ENCODE results near the gene ACVR1B. TPM values are rescaled to one million over a fixed set of nuclear protein-coding genes. Genes with fewer than 3 reads are reported as not detected.

ACVR1B gene
- total RNA-seq, 1 experiment from 2014 or later: 13.4 TPM

- no peaks in the 10 kb centered on the region for H3K36me3 ChIP-seq (ENCODE audit: low read depth)
- no peak overlapping the region for H3K27ac ChIP-seq
- intact Hi-C loops (cut with micrococcal nuclease; ENCODE audit: unreplicated experiment): loop anchor here (1.0 to 5.0 kb wide), 3 partner anchors 19 to 1946 kb away; no protein-coding TSS in a partner anchor
- no peaks in the 10 kb centered on the region for H3K79me2 ChIP-seq (ENCODE audit: low read depth)
- H3K4me3 ChIP-seq: peak overlapping the region; percentile 71
- BruUV-seq (replicated peaks): no TSS peak
- no peak for TF ChIP-seq CTCF (conservative IDR thresholded peaks at IDR 0.05)
- no peak for TF ChIP-seq EZH2 (IDR thresholded peaks at IDR 0.05; ENCODE audit: low read depth)
- H3K4me2 ChIP-seq: peak overlapping the region; percentile 85
- no peaks in the 10 kb centered on the region for H3K9me3 ChIP-seq (ENCODE audit: insufficient read depth, low read depth)
- H3F3A ChIP-seq (ENCODE audit: insufficient read depth, low read depth): peaks cover 16% of the 10 kb centered on the region; the same call in 1 of the 2 replicates
- peaks cover 4% of the 10 kb centered on the region; the same call in 1 of the 2 replicates for H3K27me3 ChIP-seq (ENCODE audit: insufficient read depth, low read depth)
- peak overlapping the region; percentile 82 for H2AFZ ChIP-seq
- no peaks in the 10 kb centered on the region for H4K20me1 ChIP-seq (ENCODE audit: insufficient read depth)
- no peaks in the 10 kb centered on the region for H3K9me2 ChIP-seq (ENCODE audit: insufficient read depth)
- ChIA-PET POLR2A (ENCODE audit: unreplicated experiment) (interaction anchor here (0.7 to 0.9 kb wide), 3 partner anchors 28 to 124 kb away, joined by 3 to 7 read pairs (median 4); no protein-coding TSS in a partner anchor), CTCF (interaction anchor here (0.5 to 1.9 kb wide), 9 partner anchors 9 to 1428 kb away, joined by 3 to 25 read pairs (median 4); partner anchors contain the start of gene NR4A1)
- 0 out of 2 replicates have a peak, but pooled peaks cover 6% of the 10 kb centered on the region for H3K4me1 ChIP-seq (replicated peaks; ENCODE audit: insufficient read depth)
- peak in 1 of 2 experiments; percentile 55 for DNase-seq
Measured at GRCh38 chr12:52022841-52023181, 71.3 kb downstream of the ACVR1B start.

- Histone ChIP-seq H4K20me1 (ENCODE audit: insufficient read depth) (no peaks in the 10 kb centered on the region), H3K27me3 (ENCODE audit: insufficient read depth, low read depth) (peaks cover 4% of the 10 kb centered on the region; the same call in 1 of the 2 replicates), H2AFZ (peak overlapping the region; percentile 82), H3K36me3 (ENCODE audit: low read depth) (no peaks in the 10 kb centered on the region), H3K79me2 (ENCODE audit: low read depth) (no peaks in the 10 kb centered on the region), H3K4me3 (peak overlapping the region; percentile 71), H3K9me2 (ENCODE audit: insufficient read depth) (no peaks in the 10 kb centered on the region), H3K9me3 (ENCODE audit: insufficient read depth, low read depth) (no peaks in the 10 kb centered on the region), H3K27ac (no peak overlapping the region), H3F3A (ENCODE audit: insufficient read depth, low read depth) (peaks cover 16% of the 10 kb centered on the region; the same call in 1 of the 2 replicates), H3K4me2 (peak overlapping the region; percentile 85), H3K4me1 (replicated peaks; ENCODE audit: insufficient read depth) (0 out of 2 replicates have a peak, but pooled peaks cover 6% of the 10 kb centered on the region)
- TF ChIP-seq EZH2 (IDR thresholded peaks at IDR 0.05; ENCODE audit: low read depth) (no peak), CTCF (conservative IDR thresholded peaks at IDR 0.05) (peak; percentile 96)
- BruUV-seq (replicated peaks): no TSS peak
- CTCF ChIA-PET: interaction anchor here (0.5 to 1.9 kb wide), 13 partner anchors 8 to 1427 kb away, joined by 3 to 25 read pairs (median 3); partner anchors contain the start of gene NR4A1
- POLR2A ChIA-PET (ENCODE audit: unreplicated experiment): interaction anchor here (0.6 to 0.9 kb wide), 4 partner anchors 27 to 921 kb away, joined by 3 to 8 read pairs (median 6); no protein-coding TSS in a partner anchor
- peak; percentile 35 to 83 for DNase-seq
- intact Hi-C loops (cut with micrococcal nuclease; ENCODE audit: unreplicated experiment): loop anchor here (1.0 to 5.0 kb wide), 3 partner anchors 19 to 1946 kb away; no protein-coding TSS in a partner anchor
Measured at GRCh38 chr12:52023182-52023975, 71.9 kb downstream of the ACVR1B start.

DNA sequence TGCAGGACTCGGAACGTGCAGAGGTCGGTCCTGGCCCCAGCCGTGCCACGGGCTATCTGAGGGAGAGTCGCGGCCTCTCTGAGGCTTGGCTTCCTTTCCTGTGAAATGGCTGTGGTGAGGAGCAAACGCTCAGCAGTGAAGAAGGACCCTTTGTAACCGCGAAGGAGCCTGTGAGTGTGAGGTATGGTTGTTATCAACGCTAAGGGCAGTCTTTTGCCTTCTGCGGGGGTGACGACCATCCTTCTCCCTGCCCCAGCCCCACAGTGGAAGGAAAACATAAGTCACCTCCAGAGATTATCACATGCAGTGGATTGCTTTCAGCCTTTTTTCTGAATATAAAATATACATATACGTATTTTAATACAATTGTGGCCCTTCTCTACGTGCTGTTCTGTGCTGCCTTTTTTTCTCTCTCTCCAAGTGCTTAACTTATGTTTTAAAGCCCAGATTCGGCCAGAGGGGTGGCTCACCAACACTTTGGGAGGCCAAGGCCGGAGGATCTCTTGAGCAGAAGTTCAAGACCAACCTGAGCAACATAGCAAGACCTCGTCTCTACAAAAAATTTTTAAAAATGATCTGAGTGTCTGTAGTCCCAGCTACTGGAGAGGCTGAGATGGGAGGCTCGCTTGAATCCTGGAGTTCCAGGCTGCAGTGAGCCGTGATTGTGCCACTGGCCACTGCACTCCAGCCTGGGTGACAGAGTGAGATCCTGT, 72.6 kb downstream of the ACVR1B start:
- Histone ChIP-seq H3K27ac (no peak overlapping the region), H3K4me2 (peak overlapping the region; percentile 85), H4K20me1 (ENCODE audit: insufficient read depth) (no peaks in the 10 kb centered on the region), H3K9me2 (ENCODE audit: insufficient read depth) (no peaks in the 10 kb centered on the region), H3K79me2 (ENCODE audit: low read depth) (no peaks in the 10 kb centered on the region), H3F3A (ENCODE audit: insufficient read depth, low read depth) (peaks cover 16% of the 10 kb centered on the region; the same call in 1 of the 2 replicates), H2AFZ (peak overlapping the region; percentile 82), H3K4me3 (peak overlapping the region; percentile 71), H3K36me3 (ENCODE audit: low read depth) (no peaks in the 10 kb centered on the region), H3K4me1 (replicated peaks; ENCODE audit: insufficient read depth) (peaks cover 6% of the 10 kb centered on the region; the same call in 1 of the 2 replicates), H3K27me3 (ENCODE audit: insufficient read depth, low read depth) (peaks cover 4% of the 10 kb centered on the region; the same call in 1 of the 2 replicates), H3K9me3 (ENCODE audit: insufficient read depth, low read depth) (no peaks in the 10 kb centered on the region)
- POLR2A ChIA-PET (ENCODE audit: unreplicated experiment): interaction anchor here (0.6 to 1.0 kb wide), 2 partner anchors 27 to 800 kb away, joined by 10 to 13 read pairs; partner anchors contain the start of gene NR4A1
- CTCF ChIA-PET: interaction anchor here (0.6 to 2.4 kb wide), 9 partner anchors 12 to 969 kb away, joined by 3 to 19 read pairs (median 5); no protein-coding TSS in a partner anchor
- peak; percentile 64; the same call in 1 of the 2 replicates for TF ChIP-seq CTCF (conservative IDR thresholded peaks at IDR 0.05)
- TF ChIP-seq EZH2 (IDR thresholded peaks at IDR 0.05; ENCODE audit: low read depth): no peak
- DNase-seq: no peak
- BruUV-seq (replicated peaks): no TSS peak
- intact Hi-C loops (cut with micrococcal nuclease; ENCODE audit: unreplicated experiment): loop anchor here (1.0 to 5.0 kb wide), 4 partner anchors 20 to 1947 kb away; no protein-coding TSS in a partner anchor

Measured in PC-9 (cell line).